ENCODE measurements around the gene C12orf57.

Gene C12orf57

DNA sequence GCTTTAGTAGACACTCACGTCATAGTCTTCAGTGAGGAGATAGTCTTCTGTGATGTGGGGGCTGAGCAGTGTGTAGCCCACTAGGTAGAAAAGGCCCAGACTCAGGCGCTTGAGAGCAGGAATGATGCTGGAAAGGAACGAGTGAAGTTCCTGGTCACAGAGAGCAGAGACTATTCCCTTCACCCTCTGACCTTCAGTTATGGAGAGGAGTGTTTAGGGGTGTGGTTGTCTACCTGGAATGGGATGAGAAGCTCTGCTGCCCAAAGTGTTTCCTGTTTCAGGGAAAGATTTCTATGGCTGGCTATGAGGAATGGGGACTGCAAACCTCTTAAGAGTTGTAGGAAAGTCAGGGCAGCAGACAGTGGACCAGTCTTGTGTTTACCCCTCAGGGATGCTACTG, 35.6 kb downstream of the C12orf57 start:
- H3K4me3 ChIP-seq (ENCODE audit: low read depth, low read length) = no peak overlapping the region
- TF ChIP-seq, protein P1, sequence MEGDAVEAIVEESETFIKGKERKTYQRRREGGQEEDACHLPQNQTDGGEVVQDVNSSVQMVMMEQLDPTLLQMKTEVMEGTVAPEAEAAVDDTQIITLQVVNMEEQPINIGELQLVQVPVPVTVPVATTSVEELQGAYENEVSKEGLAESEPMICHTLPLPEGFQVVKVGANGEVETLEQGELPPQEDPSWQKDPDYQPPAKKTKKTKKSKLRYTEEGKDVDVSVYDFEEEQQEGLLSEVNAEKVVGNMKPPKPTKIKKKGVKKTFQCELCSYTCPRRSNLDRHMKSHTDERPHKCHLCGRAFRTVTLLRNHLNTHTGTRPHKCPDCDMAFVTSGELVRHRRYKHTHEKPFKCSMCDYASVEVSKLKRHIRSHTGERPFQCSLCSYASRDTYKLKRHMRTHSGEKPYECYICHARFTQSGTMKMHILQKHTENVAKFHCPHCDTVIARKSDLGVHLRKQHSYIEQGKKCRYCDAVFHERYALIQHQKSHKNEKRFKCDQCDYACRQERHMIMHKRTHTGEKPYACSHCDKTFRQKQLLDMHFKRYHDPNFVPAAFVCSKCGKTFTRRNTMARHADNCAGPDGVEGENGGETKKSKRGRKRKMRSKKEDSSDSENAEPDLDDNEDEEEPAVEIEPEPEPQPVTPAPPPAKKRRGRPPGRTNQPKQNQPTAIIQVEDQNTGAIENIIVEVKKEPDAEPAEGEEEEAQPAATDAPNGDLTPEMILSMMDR (IDR thresholded peaks at IDR 0.05; ENCODE audit: borderline replicate concordance, insufficient read depth, low read depth, low read length) = no peak

DNA sequence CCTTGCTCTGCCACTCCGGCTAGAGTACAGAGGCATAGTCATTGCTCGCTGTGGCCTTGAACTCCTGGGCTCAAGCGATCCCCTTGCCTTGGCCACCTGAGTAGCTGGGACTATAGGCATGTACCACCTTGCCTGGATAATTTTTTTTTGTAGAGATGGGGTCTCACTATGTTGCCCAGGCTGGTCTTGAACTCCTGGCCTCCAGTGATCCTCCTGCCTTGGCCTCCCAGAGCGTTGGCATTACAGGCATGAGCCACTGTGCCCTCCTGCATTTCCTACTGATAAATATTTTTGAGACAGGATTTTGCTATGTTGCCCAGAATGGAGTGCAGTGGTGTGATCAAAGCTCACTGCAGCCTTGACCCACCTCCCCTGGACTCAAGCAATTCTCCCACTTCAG, 36.3 kb downstream of the C12orf57 start:
- no peak overlapping the region for H3K4me3 ChIP-seq (ENCODE audit: low read depth, low read length)
- TF ChIP-seq, protein P1 (IDR thresholded peaks at IDR 0.05; ENCODE audit: borderline replicate concordance, insufficient read depth, low read depth, low read length) = no peak

DNA sequence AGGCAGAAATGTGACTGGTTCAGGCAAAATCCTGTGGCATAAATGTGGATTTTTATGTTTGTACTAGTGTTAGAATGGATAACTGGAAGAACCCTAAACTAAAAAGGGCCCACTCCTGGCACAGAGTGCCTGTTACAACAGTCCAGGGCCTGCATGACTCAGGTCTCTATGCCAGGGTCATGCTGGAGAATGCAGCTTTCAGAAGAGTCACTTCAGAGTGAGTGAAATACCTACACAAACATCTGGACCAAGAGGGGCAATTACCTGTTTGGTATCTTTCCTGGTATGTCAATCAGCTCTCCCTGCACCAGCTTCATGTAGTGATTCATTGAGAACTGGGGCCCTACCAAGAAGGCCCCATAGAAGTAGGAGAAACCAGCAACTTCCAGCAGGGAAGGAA, 36.9 kb downstream of the C12orf57 start:
- no peak overlapping the region for H3K4me3 ChIP-seq (ENCODE audit: low read depth, low read length)
- TF ChIP-seq, protein P1 (IDR thresholded peaks at IDR 0.05; ENCODE audit: borderline replicate concordance, insufficient read depth, low read depth, low read length) = no peak

- H3K4me3 ChIP-seq (ENCODE audit: low read depth, low read length) = no peak overlapping the region
- TF ChIP-seq, protein P1 (IDR thresholded peaks at IDR 0.05; ENCODE audit: borderline replicate concordance, insufficient read depth, low read depth, low read length) = no peak
Observed at GRCh38 chr12:6981152-6982052, 37.6 kb downstream of the C12orf57 start.

GRCh38 chr12:6982532-6982931, 38.7 kb downstream of the C12orf57 start:
- TF ChIP-seq, protein P1 (IDR thresholded peaks at IDR 0.05; ENCODE audit: borderline replicate concordance, insufficient read depth, low read depth, low read length) = no peak
- H3K4me3 ChIP-seq (ENCODE audit: low read depth, low read length) = no peak overlapping the region

DNA sequence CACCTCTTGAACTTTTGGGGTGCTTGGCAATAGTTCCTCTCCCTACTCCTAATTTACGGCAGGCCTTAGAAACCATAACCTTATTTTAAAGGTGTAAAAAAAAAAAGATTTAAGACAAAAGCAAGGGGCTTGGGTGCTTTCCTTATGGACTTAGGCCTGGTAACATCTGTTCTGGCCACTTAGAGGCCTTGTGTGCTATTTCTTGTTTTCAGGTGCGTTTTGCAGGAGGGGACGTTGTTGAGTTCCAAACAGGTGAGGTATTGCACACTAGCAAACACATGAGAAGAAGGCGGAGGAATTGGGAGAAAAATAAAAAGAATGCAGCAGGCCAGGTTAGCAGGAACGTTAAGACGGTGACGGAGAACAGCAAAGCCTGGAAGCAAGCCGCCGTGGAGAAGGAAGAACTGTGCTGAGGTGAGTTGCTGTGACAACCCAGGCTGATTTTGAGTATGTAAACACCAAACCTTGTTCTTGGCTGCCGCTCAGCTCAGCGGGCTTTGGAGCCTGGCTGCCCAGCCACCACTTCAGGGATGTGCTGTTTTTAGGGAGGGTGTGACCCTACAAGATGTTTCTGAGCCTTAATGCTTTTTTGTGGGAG, 44.2 kb downstream of the C12orf57 start:
- TF ChIP-seq, protein P1 (IDR thresholded peaks at IDR 0.05; ENCODE audit: borderline replicate concordance, insufficient read depth, low read depth, low read length) = no peak
- H3K4me3 ChIP-seq (ENCODE audit: low read depth, low read length) = no peak overlapping the region

Measured in GM12875 (cell line).